Neuron (in vitro differentiated cells): Measurements from ENCODE around the gene CIC.
A peak's percentile ranks its signal among the peaks of the same experiment; 100 is the strongest.

Source experiments
- H2AFZ ChIP-seq: one replicate; pipeline ENCODE4 v1.6.1; 2013; ENCODE audit warnings: low read depth, mild to moderate bottlenecking, inconsistent platforms, low read length, moderate library complexity
- H3K27me3 ChIP-seq: one replicate; pipeline ENCODE4 v1.6.1; 2013; ENCODE audit warnings: low read length; ENCODE audit not compliant: insufficient read depth
- H3K36me3 ChIP-seq: one replicate; pipeline ENCODE4 v1.6.1; 2013; ENCODE audit warnings: low read length; ENCODE audit not compliant: insufficient read depth
- H3K4me1 ChIP-seq: one replicate; pipeline ENCODE4 v1.6.1; 2013; ENCODE audit warnings: low read length; ENCODE audit not compliant: insufficient read depth
- H3K4me3 ChIP-seq: 2 replicates; pipeline ENCODE4 v1.5.1; 2013; ENCODE audit warnings: mild to moderate bottlenecking, low read length, moderate library complexity
- H3K9me3 ChIP-seq: one replicate; pipeline ENCODE4 v1.6.1; 2013; ENCODE audit warnings: low read length

The CIC gene

DNA sequence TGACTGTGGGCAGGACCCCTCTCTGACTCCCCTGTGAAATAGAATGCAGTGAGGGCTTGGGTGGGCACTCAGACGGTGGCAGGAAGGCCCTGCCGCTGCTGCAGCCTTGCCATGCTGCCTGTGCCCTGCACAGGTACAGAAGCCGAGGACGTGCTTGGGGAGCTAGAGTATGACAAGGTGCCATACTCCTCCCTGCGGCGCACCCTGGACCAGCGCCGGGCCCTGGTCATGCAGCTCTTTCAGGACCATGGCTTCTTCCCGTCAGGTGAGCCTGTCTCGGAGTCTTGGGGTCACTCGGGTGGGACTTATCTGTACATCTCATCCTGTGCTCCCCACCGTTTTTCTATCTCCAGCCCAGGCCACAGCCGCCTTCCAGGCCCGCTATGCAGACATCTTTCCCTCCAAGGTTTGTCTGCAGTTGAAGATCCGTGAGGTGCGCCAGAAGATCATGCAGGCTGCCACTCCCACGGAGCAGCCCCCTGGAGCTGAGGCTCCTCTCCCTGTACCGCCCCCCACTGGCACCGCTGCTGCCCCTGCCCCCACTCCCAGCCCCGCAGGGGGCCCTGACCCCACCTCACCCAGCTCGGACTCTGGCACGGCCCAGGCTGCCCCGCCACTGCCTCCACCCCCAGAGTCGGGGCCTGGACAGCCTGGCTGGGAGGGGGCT is 25.6 kb downstream of the CIC start:
- H3K4me1 ChIP-seq, result no peaks in the 10 kb centered on the region
- no peaks in the 10 kb centered on the region for H3K27me3 ChIP-seq
- no peak overlapping the region for H3K4me3 ChIP-seq
- no peak overlapping the region for H2AFZ ChIP-seq
- no peaks in the 10 kb centered on the region for H3K9me3 ChIP-seq
- H3K36me3 ChIP-seq, result peaks cover 66% of the 10 kb centered on the region

DNA sequence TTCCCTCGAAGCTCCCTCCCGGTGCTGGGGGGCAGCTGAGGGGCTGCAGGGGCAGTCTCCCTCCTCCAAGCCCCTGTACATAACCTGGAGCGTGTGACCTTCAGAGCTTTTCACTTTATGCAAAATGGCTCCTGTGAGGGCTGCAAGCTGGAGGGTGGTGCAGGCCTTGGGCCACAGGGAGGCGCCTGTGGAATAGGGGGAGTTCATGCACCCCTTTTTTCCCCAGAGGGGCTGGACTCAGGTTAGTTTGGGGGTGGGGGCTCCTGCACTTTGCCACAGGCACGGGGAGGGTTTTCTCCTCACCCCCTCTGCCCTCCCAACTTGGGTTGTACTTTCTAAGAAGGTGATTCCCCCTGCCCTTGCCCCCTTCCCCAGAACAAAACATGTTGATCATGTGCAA is 26.3 kb downstream of the CIC start:
- no peaks in the 10 kb centered on the region for H3K4me1 ChIP-seq
- H3K4me3 ChIP-seq, result no peak overlapping the region
- no peak overlapping the region for H2AFZ ChIP-seq
- H3K9me3 ChIP-seq, result no peaks in the 10 kb centered on the region
- no peaks in the 10 kb centered on the region for H3K27me3 ChIP-seq
- peaks cover 64% of the 10 kb centered on the region for H3K36me3 ChIP-seq

GRCh38 chr19:42295831-42296525 is 26.9 kb downstream of the CIC start:
- Histone ChIP-seq H2AFZ (no peak overlapping the region), H3K27me3 (no peaks in the 10 kb centered on the region), H3K9me3 (no peaks in the 10 kb centered on the region), H3K4me3 (no peak overlapping the region), H3K4me1 (peaks cover under 1% of the 10 kb centered on the region), H3K36me3 (peaks cover 58% of the 10 kb centered on the region)

DNA sequence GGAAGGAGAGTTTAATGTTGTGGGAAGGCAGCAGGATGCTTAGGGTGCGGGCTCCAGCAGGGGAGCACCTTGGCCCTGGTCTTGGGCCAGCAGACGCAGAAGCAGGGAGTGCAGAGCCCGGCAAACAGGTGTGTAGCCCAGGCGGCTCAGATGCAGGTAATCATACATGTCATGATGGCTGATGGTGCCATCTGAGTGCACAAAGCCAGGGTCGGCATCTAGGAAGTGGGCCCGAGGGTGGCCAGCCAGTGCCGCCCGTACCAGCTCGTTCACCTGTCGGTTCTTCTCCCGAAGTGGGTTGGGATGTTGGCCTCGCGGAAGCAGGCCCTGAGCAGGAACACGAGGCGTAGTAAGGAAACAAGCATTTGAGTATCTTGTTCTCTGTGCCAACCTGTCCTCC is 28.0 kb downstream of the CIC start:
- no peaks in the 10 kb centered on the region for H3K27me3 ChIP-seq
- no peak overlapping the region for H3K4me3 ChIP-seq
- no peak overlapping the region for H2AFZ ChIP-seq
- H3K36me3 ChIP-seq, result peaks cover 48% of the 10 kb centered on the region
- no peaks in the 10 kb centered on the region for H3K9me3 ChIP-seq
- peaks cover 9% of the 10 kb centered on the region for H3K4me1 ChIP-seq

DNA sequence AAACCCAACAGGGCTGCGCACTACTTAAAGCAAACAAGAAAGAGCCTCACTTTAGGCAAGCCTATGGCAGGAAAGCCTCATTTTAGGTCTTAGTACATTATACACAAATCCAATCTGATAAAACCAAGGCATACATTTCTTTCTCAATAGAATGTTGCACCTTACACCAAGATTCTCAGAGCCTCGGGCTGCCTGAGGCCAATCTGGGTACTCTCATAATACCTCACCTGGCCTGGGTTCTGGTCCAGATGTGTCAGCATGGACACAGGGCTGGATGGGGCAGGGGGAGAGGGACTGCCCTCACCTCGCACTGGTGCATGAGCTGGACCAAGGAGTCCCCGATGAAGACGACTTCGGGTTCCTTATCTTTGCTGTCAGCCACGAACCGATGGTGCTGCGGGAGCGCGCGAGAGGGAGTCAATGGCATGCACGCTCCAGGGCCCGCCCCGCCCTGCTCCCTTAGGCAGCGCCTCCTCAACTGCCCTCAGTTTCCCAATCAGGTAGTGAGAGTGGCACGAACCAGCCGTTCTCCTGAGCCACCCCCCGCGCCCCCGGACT is 32.7 kb downstream of the CIC start, which contains the start of gene PRR19:
TSS of gene PRR19 (plus strand) at position 487 of the 558 bp plus-strand sequence. CDS start 7,453 bp downstream, outside the sequence.
- Histone ChIP-seq H3K4me1 (peaks cover 17% of the 10 kb centered on the region), H3K4me3 (peak within 1 kb of the TSS; percentile 79), H2AFZ (peak within 1 kb of the TSS; percentile 51), H3K36me3 (peaks cover 15% of the 10 kb centered on the region), H3K9me3 (no peaks in the 10 kb centered on the region), H3K27me3 (no peaks in the 10 kb centered on the region)

- H3K9me3 ChIP-seq, result peaks cover 3% of the 10 kb centered on the region
- H2AFZ ChIP-seq, result peak overlapping the region; percentile 51
- peak overlapping the region; percentile 79 for H3K4me3 ChIP-seq
- H3K4me1 ChIP-seq, result peaks cover 17% of the 10 kb centered on the region
- H3K36me3 ChIP-seq, result peaks cover 7% of the 10 kb centered on the region
- no peaks in the 10 kb centered on the region for H3K27me3 ChIP-seq
Observed at GRCh38 chr19:42303101-42303464, 34.0 kb downstream of the CIC start.

DNA sequence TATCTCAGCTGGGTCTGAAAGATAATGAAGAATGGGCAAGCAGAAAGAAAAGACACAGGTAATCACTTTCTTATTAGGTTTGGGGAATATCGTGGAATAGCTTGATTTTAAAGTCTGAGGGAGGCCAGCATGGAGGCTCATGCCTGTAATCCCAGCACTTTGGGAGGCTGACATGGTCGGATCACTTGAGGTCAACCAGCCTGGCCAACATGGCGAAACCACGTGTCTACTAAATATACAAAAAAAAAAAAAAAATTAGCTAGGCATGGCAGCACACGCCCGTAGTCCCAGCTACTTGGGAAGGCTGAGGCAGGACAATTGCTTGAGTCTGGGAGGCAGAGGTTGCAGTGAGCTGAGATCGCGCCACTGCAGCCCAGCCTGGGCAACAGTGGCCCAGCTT is 34.8 kb downstream of the CIC start:
- Histone ChIP-seq H3K4me1 (peaks cover 17% of the 10 kb centered on the region), H3K4me3 (no peak overlapping the region), H3K27me3 (no peaks in the 10 kb centered on the region), H3K9me3 (peaks cover 3% of the 10 kb centered on the region), H2AFZ (no peak overlapping the region), H3K36me3 (peaks cover 7% of the 10 kb centered on the region)

- no peaks in the 10 kb centered on the region for H3K36me3 ChIP-seq
- H2AFZ ChIP-seq, result no peak overlapping the region
- H3K9me3 ChIP-seq, result peaks cover 3% of the 10 kb centered on the region
- no peak overlapping the region for H3K4me3 ChIP-seq
- peaks cover 10% of the 10 kb centered on the region for H3K4me1 ChIP-seq
- H3K27me3 ChIP-seq, result no peaks in the 10 kb centered on the region
Observed at GRCh38 chr19:42306646-42307045, 37.6 kb downstream of the CIC start.

DNA sequence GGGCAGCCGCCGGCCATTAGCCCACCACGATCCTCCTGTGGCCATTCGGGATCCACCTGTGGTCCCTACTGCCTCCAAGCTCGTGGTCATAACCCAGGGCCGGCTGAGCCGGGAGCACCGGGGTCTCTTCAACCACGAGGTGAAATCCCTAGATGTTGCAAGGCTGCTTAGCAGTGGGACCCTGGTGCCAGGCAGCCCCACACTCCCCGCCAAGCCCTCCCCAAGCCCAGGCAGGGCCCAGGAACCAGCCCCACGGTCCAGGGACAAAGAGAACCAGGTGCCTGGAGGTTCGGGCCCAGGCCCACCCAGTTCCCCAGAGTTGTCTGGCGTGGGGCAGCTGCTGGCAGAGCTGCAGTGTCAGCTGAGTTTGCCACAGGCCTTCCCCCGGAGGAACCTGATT is 40.6 kb downstream of the CIC start:
- Histone ChIP-seq H3K4me1 (peaks cover 4% of the 10 kb centered on the region), H3K36me3 (no peaks in the 10 kb centered on the region), H2AFZ (no peak overlapping the region), H3K27me3 (no peaks in the 10 kb centered on the region), H3K9me3 (peaks cover 3% of the 10 kb centered on the region), H3K4me3 (no peak overlapping the region)

GRCh38 chr19:42311657-42312056 is 42.6 kb downstream of the CIC start:
- H3K4me3 ChIP-seq, result no peak overlapping the region
- H3K36me3 ChIP-seq, result no peaks in the 10 kb centered on the region
- no peaks in the 10 kb centered on the region for H3K27me3 ChIP-seq
- peaks cover 7% of the 10 kb centered on the region for H3K4me1 ChIP-seq
- H3K9me3 ChIP-seq, result peaks cover 3% of the 10 kb centered on the region
- no peak overlapping the region for H2AFZ ChIP-seq

DNA sequence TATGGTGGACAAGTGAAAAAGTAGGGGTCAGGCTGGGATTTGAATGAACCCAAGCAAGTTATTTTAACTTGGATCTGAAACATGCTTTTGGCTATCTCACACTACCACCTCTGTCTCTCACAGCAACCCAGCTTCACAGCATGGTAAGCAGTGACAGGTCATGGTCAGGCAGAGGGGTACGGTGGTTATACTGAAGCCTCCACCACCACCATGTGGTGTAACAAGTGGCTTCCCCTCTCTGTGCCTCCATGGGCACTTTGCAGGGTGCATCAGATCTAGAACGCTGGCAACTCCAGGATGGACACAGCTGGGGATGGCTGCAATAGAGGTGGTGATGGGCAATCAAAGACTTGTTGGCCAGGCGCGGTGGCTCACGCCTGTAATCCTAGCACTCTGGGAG is 43.3 kb downstream of the CIC start:
- peaks cover 8% of the 10 kb centered on the region for H3K4me1 ChIP-seq
- peak overlapping the region; percentile 4 for H3K4me3 ChIP-seq

GRCh38 chr19:42313096-42313839 is 44.2 kb downstream of the CIC start, which contains the start of gene TMEM145:
TSS of gene TMEM145 (plus strand) at chr19:42313309. CDS start at chr19:42313377, 68 bp downstream.
- peak within 1 kb of the TSS; percentile 84 for H2AFZ ChIP-seq
- H3K4me1 ChIP-seq, result peaks cover 8% of the 10 kb centered on the region
- H3K9me3 ChIP-seq, result no peaks in the 10 kb centered on the region
- no peaks in the 10 kb centered on the region for H3K36me3 ChIP-seq
- H3K4me3 ChIP-seq, result peak within 1 kb of the TSS; percentile 52
- no peaks in the 10 kb centered on the region for H3K27me3 ChIP-seq

More for the DNA sequence above, 43.3 kb downstream of the CIC start:
- no peaks in the 10 kb centered on the region for H3K27me3 ChIP-seq
- peak overlapping the region; percentile 84 for H2AFZ ChIP-seq
- H3K9me3 ChIP-seq, result no peaks in the 10 kb centered on the region
- no peaks in the 10 kb centered on the region for H3K36me3 ChIP-seq
